ENCODE measurements around the gene ZNF831. TPM values are rescaled to one million over a fixed set of nuclear protein-coding genes. Genes with fewer than 3 reads are reported as not detected.

Gene ZNF831
- total RNA-seq, 2 donors from 2014 or later, result 3.3 to 5.7 TPM

GRCh38 chr20:59145924-59146779 lies 17.5 kb upstream of the ZNF831 start:
- DNase-seq (ENCODE audit: low spot score), result no peak
- Mint-ChIP-seq H3K27me3 (no peaks in the 10 kb centered on the region), H3K27ac (peak overlapping the region; percentile 64 to 82)

GRCh38 chr20:59146780-59147565 lies 16.6 kb upstream of the ZNF831 start:
- Mint-ChIP-seq H3K27me3 (no peaks in the 10 kb centered on the region), H3K4me3 (peak overlapping the region; percentile 69), H3K9me3 (no peaks in the 10 kb centered on the region), H3K36me3 (peaks cover 4% of the 10 kb centered on the region), H3K4me1 (ENCODE audit: low read depth in 2 of 2) (peaks cover 65 to 72% of the 10 kb centered on the region in 2 donors), H3K27ac (peak overlapping the region; percentile 52 to 82)
- no peak for ATAC-seq
- no peak for DNase-seq (ENCODE audit: low spot score)

More at GRCh38 chr20:59145924-59146779, 17.5 kb upstream of the ZNF831 start:
- H3K9me3 Mint-ChIP-seq, result no peaks in the 10 kb centered on the region
- H3K4me3 Mint-ChIP-seq, result peak overlapping the region; percentile 69
- ATAC-seq, result no peak
- H3K36me3 Mint-ChIP-seq, result peaks cover 4% of the 10 kb centered on the region
- H3K4me1 Mint-ChIP-seq (ENCODE audit: low read depth in 2 of 2), result peaks cover 57 to 67% of the 10 kb centered on the region in 2 donors

- Mint-ChIP-seq H3K27me3 (peaks cover 0 to 3% of the 10 kb centered on the region in 2 donors), H3K27ac (peak overlapping the region; percentile 52 to 82), H3K4me3 (peak overlapping the region; percentile 15), H3K9me3 (no peaks in the 10 kb centered on the region), H3K4me1 (ENCODE audit: low read depth in 2 of 2) (peaks cover 71 to 78% of the 10 kb centered on the region in 2 donors), H3K36me3 (peaks cover 4% of the 10 kb centered on the region)
- no peak for DNase-seq (ENCODE audit: low spot score)
- ATAC-seq, result no peak
Observed at GRCh38 chr20:59147586-59147985, 16.0 kb upstream of the ZNF831 start.

- Mint-ChIP-seq H3K27me3 (peaks cover 0 to 3% of the 10 kb centered on the region in 2 donors), H3K36me3 (peaks cover 4% of the 10 kb centered on the region), H3K27ac (peak overlapping the region; percentile 62 to 77), H3K4me3 (peak overlapping the region; percentile 3), H3K4me1 (ENCODE audit: low read depth in 2 of 2) (peaks cover 76 to 80% of the 10 kb centered on the region in 2 donors), H3K9me3 (no peaks in the 10 kb centered on the region)
- DNase-seq (ENCODE audit: low spot score) (no peak), ATAC-seq (no peak)
Observed at GRCh38 chr20:59148701-59149493, 14.7 kb upstream of the ZNF831 start.

GRCh38 chr20:59149678-59150504 lies 13.7 kb upstream of the ZNF831 start:
- ATAC-seq (peak; percentile 77 to 88), DNase-seq (ENCODE audit: low spot score) (peak; percentile 73)
- peaks cover 6 to 8% of the 10 kb centered on the region in 2 donors for H3K27me3 Mint-ChIP-seq
- H3K4me3 Mint-ChIP-seq, result peak overlapping the region; percentile 80
- peaks cover 4% of the 10 kb centered on the region for H3K36me3 Mint-ChIP-seq
- H3K27ac Mint-ChIP-seq, result peak overlapping the region; percentile 62 to 77
- no peaks in the 10 kb centered on the region for H3K9me3 Mint-ChIP-seq
- peaks cover 71 to 77% of the 10 kb centered on the region in 2 donors for H3K4me1 Mint-ChIP-seq (ENCODE audit: low read depth in 2 of 2)

- Mint-ChIP-seq H3K4me3 (no peak overlapping the region), H3K27ac (peak overlapping the region in 1 of 2 donors; percentile 8), H3K9me3 (no peaks in the 10 kb centered on the region), H3K27me3 (peaks cover 8 to 10% of the 10 kb centered on the region in 2 donors), H3K4me1 (ENCODE audit: low read depth in 2 of 2) (peaks cover 66 to 70% of the 10 kb centered on the region in 2 donors), H3K36me3 (peaks cover 4% of the 10 kb centered on the region)
- ATAC-seq (no peak), DNase-seq (ENCODE audit: low spot score) (no peak)
Observed at GRCh38 chr20:59150821-59151251, 12.8 kb upstream of the ZNF831 start.

GRCh38 chr20:59151391-59151790 lies 12.2 kb upstream of the ZNF831 start:
- DNase-seq (ENCODE audit: low spot score) (no peak), ATAC-seq (no peak)
- Mint-ChIP-seq H3K36me3 (peaks cover 4% of the 10 kb centered on the region), H3K4me3 (no peak overlapping the region), H3K27ac (peak overlapping the region; percentile 8 to 26), H3K27me3 (peaks cover 8 to 10% of the 10 kb centered on the region in 2 donors), H3K9me3 (no peaks in the 10 kb centered on the region), H3K4me1 (ENCODE audit: low read depth in 2 of 2) (peaks cover 60 to 64% of the 10 kb centered on the region in 2 donors)

- no peak for DNase-seq (ENCODE audit: low spot score)
- H3K4me3 Mint-ChIP-seq, result no peak overlapping the region
- peak overlapping the region; percentile 8 to 26 for H3K27ac Mint-ChIP-seq
- peaks cover 1% of the 10 kb centered on the region for H3K36me3 Mint-ChIP-seq
- peaks cover 56 to 60% of the 10 kb centered on the region in 2 donors for H3K4me1 Mint-ChIP-seq (ENCODE audit: low read depth in 2 of 2)
- peak; percentile 71 for ATAC-seq
- H3K9me3 Mint-ChIP-seq, result no peaks in the 10 kb centered on the region
- peaks cover 8 to 10% of the 10 kb centered on the region in 2 donors for H3K27me3 Mint-ChIP-seq
Observed at GRCh38 chr20:59151820-59152219, 11.8 kb upstream of the ZNF831 start.

GRCh38 chr20:59152559-59153354 lies 10.9 kb upstream of the ZNF831 start:
- peak overlapping the region; percentile 8 to 26 for H3K27ac Mint-ChIP-seq
- ATAC-seq, result no peak

GRCh38 chr20:59153355-59153681 lies 10.3 kb upstream of the ZNF831 start:
- Mint-ChIP-seq H3K4me1 (ENCODE audit: low read depth in 2 of 2) (peaks cover 48 to 49% of the 10 kb centered on the region in 2 donors), H3K9me3 (no peaks in the 10 kb centered on the region), H3K27me3 (peaks cover 8 to 10% of the 10 kb centered on the region in 2 donors), H3K36me3 (no peaks in the 10 kb centered on the region), H3K4me3 (no peak overlapping the region), H3K27ac (no peak overlapping the region)
- DNase-seq (ENCODE audit: low spot score) (no peak), ATAC-seq (no peak)

More at GRCh38 chr20:59152559-59153354, 10.9 kb upstream of the ZNF831 start:
- no peaks in the 10 kb centered on the region for H3K9me3 Mint-ChIP-seq
- H3K36me3 Mint-ChIP-seq, result no peaks in the 10 kb centered on the region
- peaks cover 48 to 53% of the 10 kb centered on the region in 2 donors for H3K4me1 Mint-ChIP-seq (ENCODE audit: low read depth in 2 of 2)
- H3K4me3 Mint-ChIP-seq, result no peak overlapping the region
- DNase-seq (ENCODE audit: low spot score), result no peak
- peaks cover 8 to 10% of the 10 kb centered on the region in 2 donors for H3K27me3 Mint-ChIP-seq

- Mint-ChIP-seq H3K4me1 (ENCODE audit: low read depth in 2 of 2) (peaks cover 47% of the 10 kb centered on the region in 2 donors), H3K27me3 (peaks cover 8 to 10% of the 10 kb centered on the region in 2 donors), H3K9me3 (no peaks in the 10 kb centered on the region), H3K27ac (no peak overlapping the region), H3K36me3 (no peaks in the 10 kb centered on the region), H3K4me3 (no peak overlapping the region)
- DNase-seq (ENCODE audit: low spot score) (no peak), ATAC-seq (no peak)
Observed at GRCh38 chr20:59153832-59154231, 9.8 kb upstream of the ZNF831 start.
